Hepatocyte (in vitro differentiated cells): Measurements from ENCODE around the gene VIPR1.

Experiments used
- CTCF ChIP-seq: fragments of 200-600 bp; sonication (generic); IDR thresholded peaks from 2 replicates; pipeline ENCODE4 v1.5.1; 2016; ENCODE audit warnings: antibody characterized with exemption, mild to moderate bottlenecking; ENCODE audit not compliant: poor library complexity
- EZH2 ChIP-seq: fragments of 200-600 bp; sonication (generic); IDR thresholded peaks from 2 replicates; pipeline ENCODE4 v1.6.1; 2016; ENCODE audit warnings: antibody characterized with exemption, mild to moderate bottlenecking, borderline replicate concordance
- EZH2phosphoT487 ChIP-seq: fragments of 200-600 bp; sonication (generic); IDR thresholded peaks from one replicate; pipeline ENCODE4 v1.6.1; 2018; ENCODE audit warnings: antibody characterized with exemption, mild to moderate bottlenecking, low read depth, moderate library complexity; ENCODE audit not compliant: unreplicated experiment, severe bottlenecking

- TF ChIP-seq CTCF, result no peak
- no peak for TF ChIP-seq EZH2
- no peak for TF ChIP-seq EZH2phosphoT487
These were observed 59.8 kb downstream of the VIPR1 start for GRCh38 chr3:42562047-42562907.
